Measurements from ENCODE around the gene ABCA6. TPM values are rescaled to one million over a fixed set of nuclear protein-coding genes. Genes with fewer than 3 reads are reported as not detected.
"Not testable (repeated sequence)": the region's sequence is repeated elsewhere in the genome, so short reads cannot be mapped to it uniquely, and the experiment has no call there.

The ABCA6 gene
- total RNA-seq (under 1 TPM; 0.66 to 0.70 TPM), polyA plus RNA-seq (under 1 TPM in 1 of 3 donors, not detected in 2; 0.15 TPM), total RNA-seq (0.57 to 2.3 (median 1.1) reads per million in 6 experiments)

GRCh38 chr17:69141431-69142174 lies at the start of gene ABCA6:
TSS of gene ABCA6 (minus strand) at chr17:69141895. CDS start at chr17:69140703, 1,192 bp downstream.
- Mint-ChIP-seq H3K4me1 (peaks cover 0 to 2% (median 0%) of the 10 kb centered on the region in 4 donors), H3K4me3 (no peak within 1 kb of the TSS), H3K36me3 (peaks cover 0 to 13% (median 5%) of the 10 kb centered on the region in 3 donors), H3K9me3 (peaks cover 0 to 8% (median 4%) of the 10 kb centered on the region in 9 donors), H3K27ac (peak within 1 kb of the TSS in 1 of 10 donors; percentile 59), H3K27me3 (peaks cover 2 to 9% (median 6%) of the 10 kb centered on the region in 5 donors)
- DNase-seq: no peak
- no peak for ATAC-seq
- POLR2A ChIA-PET: no interaction called here

- H3K27me3 Mint-ChIP-seq: no peaks in the 10 kb centered on the region
- no peak for DNase-seq
Measured at GRCh38 chr17:69188796-69189195, 47.1 kb upstream of the ABCA6 start.

GRCh38 chr17:69188064-69188463 lies 46.4 kb upstream of the ABCA6 start:
- Mint-ChIP-seq H3K9me3 (no peaks in the 10 kb centered on the region), H3K4me1 (no peaks in the 10 kb centered on the region), H3K27ac (no peak overlapping the region), H3K36me3 (peaks cover 0 to 3% (median 0%) of the 10 kb centered on the region in 3 donors), H3K27me3 (no peaks in the 10 kb centered on the region), H3K4me3 (no peak overlapping the region)
- ATAC-seq: no peak
- DNase-seq: no peak
- POLR2A ChIA-PET: no interaction called here

More at GRCh38 chr17:69188796-69189195, 47.1 kb upstream of the ABCA6 start:
- POLR2A ChIA-PET: no interaction called here
- no peak for ATAC-seq
- H3K4me1 Mint-ChIP-seq: no peaks in the 10 kb centered on the region
- H3K27ac Mint-ChIP-seq: no peak overlapping the region
- H3K4me3 Mint-ChIP-seq: no peak overlapping the region
- H3K36me3 Mint-ChIP-seq: peaks cover 0 to 4% (median 0%) of the 10 kb centered on the region in 3 donors
- H3K9me3 Mint-ChIP-seq: no peaks in the 10 kb centered on the region

- no peaks in the 10 kb centered on the region for H3K9me3 Mint-ChIP-seq
Measured at GRCh38 chr17:69187294-69187693, 45.6 kb upstream of the ABCA6 start.

GRCh38 chr17:69179227-69179952 lies 37.7 kb upstream of the ABCA6 start:
- POLR2A ChIA-PET: no interaction called here
- no peaks in the 10 kb centered on the region for H3K27me3 Mint-ChIP-seq
- no peak for ATAC-seq
- H3K27ac Mint-ChIP-seq: no peak overlapping the region
- H3K4me1 Mint-ChIP-seq: peaks cover 0 to 9% (median 0%) of the 10 kb centered on the region in 4 donors
- H3K9me3 Mint-ChIP-seq: no peaks in the 10 kb centered on the region
- H3K4me3 Mint-ChIP-seq: no peak overlapping the region
- no peak for DNase-seq
- peaks cover 0 to 9% (median 2%) of the 10 kb centered on the region in 3 donors for H3K36me3 Mint-ChIP-seq

More at GRCh38 chr17:69187294-69187693, 45.6 kb upstream of the ABCA6 start:
- POLR2A ChIA-PET: no interaction called here
- Mint-ChIP-seq H3K27me3 (no peaks in the 10 kb centered on the region), H3K4me1 (no peaks in the 10 kb centered on the region), H3K27ac (no peak overlapping the region), H3K36me3 (peaks cover 0 to 6% (median 0%) of the 10 kb centered on the region in 3 donors), H3K4me3 (no peak overlapping the region)
- ATAC-seq (no peak), DNase-seq (no peak)

GRCh38 chr17:69176457-69176795 lies 34.7 kb upstream of the ABCA6 start:
- H3K36me3 Mint-ChIP-seq: peaks cover 0 to 8% (median 2%) of the 10 kb centered on the region in 3 donors
- DNase-seq (no peak), ATAC-seq (no peak)
- no peaks in the 10 kb centered on the region for H3K9me3 Mint-ChIP-seq
- peaks cover 0 to 9% (median 0%) of the 10 kb centered on the region in 4 donors for H3K4me1 Mint-ChIP-seq
- POLR2A ChIA-PET: no interaction called here
- no peak overlapping the region for H3K27ac Mint-ChIP-seq
- H3K4me3 Mint-ChIP-seq: no peak overlapping the region
- H3K27me3 Mint-ChIP-seq: no peaks in the 10 kb centered on the region

- H3K4me1 Mint-ChIP-seq: peaks cover 0 to 9% (median 0%) of the 10 kb centered on the region in 4 donors
- H3K27ac Mint-ChIP-seq: no peak overlapping the region
- DNase-seq (no peak), ATAC-seq (no peak)
- POLR2A ChIA-PET: no interaction called here
- no peaks in the 10 kb centered on the region for H3K9me3 Mint-ChIP-seq
- no peaks in the 10 kb centered on the region for H3K27me3 Mint-ChIP-seq
- no peak overlapping the region for H3K4me3 Mint-ChIP-seq
- peaks cover 0 to 4% (median 2%) of the 10 kb centered on the region in 3 donors for H3K36me3 Mint-ChIP-seq
Measured at GRCh38 chr17:69175625-69176456, 34.1 kb upstream of the ABCA6 start.

GRCh38 chr17:69175262-69175624 lies 33.5 kb upstream of the ABCA6 start:
- H3K36me3 Mint-ChIP-seq: peaks cover 2 to 9% (median 4%) of the 10 kb centered on the region in 3 donors
- no peaks in the 10 kb centered on the region for H3K27me3 Mint-ChIP-seq
- DNase-seq (no peak), ATAC-seq (no peak)
- H3K4me3 Mint-ChIP-seq: no peak overlapping the region
- H3K4me1 Mint-ChIP-seq: peaks cover 0 to 13% (median 0%) of the 10 kb centered on the region in 4 donors
- POLR2A ChIA-PET: no interaction called here
- H3K27ac Mint-ChIP-seq: no peak overlapping the region
- no peaks in the 10 kb centered on the region for H3K9me3 Mint-ChIP-seq

- no peak overlapping the region for H3K27ac Mint-ChIP-seq
- DNase-seq (no peak), ATAC-seq (no peak)
- peaks cover 0 to 12% (median 0%) of the 10 kb centered on the region in 9 donors for H3K9me3 Mint-ChIP-seq
- H3K27me3 Mint-ChIP-seq: no peaks in the 10 kb centered on the region
- H3K36me3 Mint-ChIP-seq: peaks cover 4 to 16% (median 5%) of the 10 kb centered on the region in 3 donors
- no peak overlapping the region for H3K4me3 Mint-ChIP-seq
- POLR2A ChIA-PET: no interaction called here
- peaks cover 0 to 6% (median 0%) of the 10 kb centered on the region in 4 donors for H3K4me1 Mint-ChIP-seq
Measured at GRCh38 chr17:69173118-69173517, 31.4 kb upstream of the ABCA6 start.

- peaks cover 4 to 14% (median 5%) of the 10 kb centered on the region in 3 donors for H3K36me3 Mint-ChIP-seq
- H3K9me3 Mint-ChIP-seq: peaks cover 0 to 12% (median 0%) of the 10 kb centered on the region in 9 donors
- no peak for ATAC-seq
- peaks cover 0 to 4% (median 0%) of the 10 kb centered on the region in 4 donors for H3K4me1 Mint-ChIP-seq
- no peaks in the 10 kb centered on the region for H3K27me3 Mint-ChIP-seq
- H3K4me3 Mint-ChIP-seq: no peak overlapping the region
- H3K27ac Mint-ChIP-seq: no peak overlapping the region
- POLR2A ChIA-PET: no interaction called here
- no peak for DNase-seq
Measured at GRCh38 chr17:69170377-69170776, 28.7 kb upstream of the ABCA6 start.

GRCh38 chr17:69168642-69169041 lies 26.9 kb upstream of the ABCA6 start:
- H3K27me3 Mint-ChIP-seq, ATAC-seq, POLR2A ChIA-PET, H3K27ac Mint-ChIP-seq, H3K4me1 Mint-ChIP-seq, DNase-seq, H3K4me3 Mint-ChIP-seq: not testable (repeated sequence)
- H3K9me3 Mint-ChIP-seq: peaks cover 0 to 12% (median 0%) of the 10 kb centered on the region in 9 donors
- H3K36me3 Mint-ChIP-seq: peaks cover 2 to 14% (median 5%) of the 10 kb centered on the region in 3 donors

- no peak for DNase-seq
- peaks cover 0 to 12% (median 0%) of the 10 kb centered on the region in 9 donors for H3K9me3 Mint-ChIP-seq
- peaks cover 2 to 14% (median 5%) of the 10 kb centered on the region in 3 donors for H3K36me3 Mint-ChIP-seq
- ATAC-seq: no peak
- no peak overlapping the region for H3K27ac Mint-ChIP-seq
- peaks cover 0 to 4% (median 0%) of the 10 kb centered on the region in 4 donors for H3K4me1 Mint-ChIP-seq
- H3K27me3 Mint-ChIP-seq: no peaks in the 10 kb centered on the region
- H3K4me3 Mint-ChIP-seq: no peak overlapping the region
- POLR2A ChIA-PET: no interaction called here
Measured at GRCh38 chr17:69166957-69167356, 25.3 kb upstream of the ABCA6 start.

All from naive thymus-derived CD8-positive, alpha-beta T cell (primary cell).